CD4-positive, CD25-positive, alpha-beta regulatory T cell (primary cell): ENCODE data around the gene CHST3. TPM values are rescaled to one million over a fixed set of nuclear protein-coding genes. Genes with fewer than 3 reads are reported as not detected.
A peak's percentile ranks its signal among the peaks of the same experiment; 100 is the strongest.

Source experiments
- ATAC-seq, 2 donors: fragments of 150-1000 bp; cut with Tn5 transposase; one replicate each; pipeline ENCODE4 v1.10.0; 2021; ENCODE audit warnings: low read depth in 2 of 2, moderate number of reproducible peaks in 2 of 2, moderate library complexity in 1 of 2
- DNase-seq, 3 donors: peaks; one replicate each; pipeline versions ENCODE4 v3.0.0 to v3.0.0-alpha.2; 2012 to 2022; ENCODE audit warnings: mixed read lengths in 1 of 3
- H3K27ac ChIP-seq: one replicate; pipeline ENCODE4 v1.7.0; 2013; ENCODE audit warnings: mild to moderate bottlenecking, low read length; ENCODE audit not compliant: insufficient read depth, poor library complexity, severe bottlenecking
- H3K27me3 ChIP-seq: one replicate; pipeline ENCODE4 v1.7.0; 2013; ENCODE audit warnings: low read length; ENCODE audit not compliant: control insufficient read depth, insufficient read depth
- H3K36me3 ChIP-seq: one replicate; pipeline ENCODE4 v1.7.0; 2013; ENCODE audit warnings: mild to moderate bottlenecking, low read length, moderate library complexity; ENCODE audit not compliant: control insufficient read depth, insufficient read depth
- H3K4me1 ChIP-seq: 2 replicates; pipeline ENCODE4 v1.7.0; 2013; ENCODE audit warnings: mild to moderate bottlenecking, low read length; ENCODE audit not compliant: insufficient read depth, control insufficient read depth, poor library complexity, severe bottlenecking
- H3K4me3 ChIP-seq: one replicate; pipeline ENCODE4 v1.7.0; 2013; ENCODE audit warnings: low read depth, mild to moderate bottlenecking, low read length, moderate library complexity
- H3K9me3 ChIP-seq, 2 experiments: 1 replicate in 1 of 2; 2 replicates in 1 of 2; pipeline ENCODE4 v1.7.0; 2013; ENCODE audit warnings: low read length in 2 of 2, mild to moderate bottlenecking in 1 of 2, moderate library complexity in 1 of 2; ENCODE audit not compliant: control insufficient read depth in 2 of 2
- H3K27ac Mint-ChIP-seq, 3 donors: one replicate each; pipeline ENCODE4 v1.8.0; 2020 to 2022; ENCODE audit warnings: mild to moderate bottlenecking in 3 of 3, mixed read lengths in 3 of 3, moderate library complexity in 2 of 3
- H3K27me3 Mint-ChIP-seq: one replicate; pipeline ENCODE4 v1.8.0; 2022; ENCODE audit warnings: mild to moderate bottlenecking, mixed read lengths
- H3K36me3 Mint-ChIP-seq: one replicate; pipeline ENCODE4 v1.8.0; 2020; ENCODE audit warnings: mixed read lengths
- H3K4me1 Mint-ChIP-seq, 4 donors: one replicate each; pipeline ENCODE4 v1.8.0; 2020 to 2022; ENCODE audit warnings: mixed read lengths in 4 of 4, mild to moderate bottlenecking in 1 of 4
- H3K4me3 Mint-ChIP-seq, 4 donors: one replicate each; pipeline ENCODE4 v1.8.0; 2020 to 2022; ENCODE audit warnings: mild to moderate bottlenecking in 4 of 4, mixed read lengths in 4 of 4, moderate library complexity in 3 of 4
- H3K9me3 Mint-ChIP-seq, 7 donors: one replicate each; pipeline ENCODE4 v1.8.0; 2020 to 2022; ENCODE audit warnings: mixed read lengths in 7 of 7, mild to moderate bottlenecking in 3 of 7, moderate library complexity in 2 of 7
- polyA plus RNA-seq, 4 donors: library from polyadenylated mRNA; unstranded; fragments of 300-500 nt; fragmentation: Illumina TruSeq; gene quantifications; one replicate each; pipeline ENCODE4 v1.2.3, GENCODE V29; 2021
- total RNA-seq: library from RNA; stranded (reverse); gene quantifications from one replicate; pipeline ENCODE4 v1.2.3, GENCODE V29; 2022

The CHST3 gene
- total and polyA plus RNA-seq, 5 donors from 2014 or later = not detected

DNA sequence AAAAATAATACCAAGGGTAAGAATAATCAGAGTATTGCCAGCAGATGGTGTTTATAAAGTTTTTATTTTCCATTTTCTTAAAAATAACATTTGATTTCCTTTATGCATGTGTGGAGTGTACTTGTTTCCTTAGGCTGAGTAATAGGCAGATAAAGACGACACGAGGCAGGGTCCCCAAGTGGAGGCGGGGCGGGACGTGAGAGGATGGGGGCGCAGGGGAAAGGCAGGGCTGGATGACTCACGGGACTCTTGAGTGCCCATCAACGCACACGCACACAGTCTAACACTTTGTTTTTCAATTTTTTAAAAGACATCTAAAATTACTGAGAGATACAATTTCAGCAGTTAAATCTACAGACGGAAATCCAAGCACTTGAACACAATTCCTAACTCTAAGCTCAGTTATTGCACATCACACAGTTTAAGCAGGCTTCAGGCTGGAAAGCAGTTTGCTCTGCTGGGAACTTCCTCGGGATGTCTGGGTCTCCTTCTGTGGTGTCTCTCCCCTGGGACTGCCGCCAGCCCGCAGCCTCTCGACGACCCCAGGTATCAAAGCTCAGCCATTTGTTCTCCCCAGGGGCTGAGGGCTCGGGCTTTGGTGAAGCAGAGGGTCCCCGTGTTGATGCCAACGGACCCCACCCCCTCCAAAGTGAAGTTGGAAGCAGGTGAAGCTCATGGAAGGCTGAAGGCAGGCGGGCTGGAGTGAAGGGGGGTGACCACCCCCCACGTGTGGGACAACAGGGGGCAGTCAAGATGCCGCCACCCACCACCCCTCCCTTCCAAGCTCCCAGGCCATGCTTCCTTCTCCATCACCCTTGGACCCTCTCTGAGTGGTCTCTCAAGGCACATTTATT, 95.0 kb downstream of the CHST3 start:
- DNase-seq = no peak

DNA sequence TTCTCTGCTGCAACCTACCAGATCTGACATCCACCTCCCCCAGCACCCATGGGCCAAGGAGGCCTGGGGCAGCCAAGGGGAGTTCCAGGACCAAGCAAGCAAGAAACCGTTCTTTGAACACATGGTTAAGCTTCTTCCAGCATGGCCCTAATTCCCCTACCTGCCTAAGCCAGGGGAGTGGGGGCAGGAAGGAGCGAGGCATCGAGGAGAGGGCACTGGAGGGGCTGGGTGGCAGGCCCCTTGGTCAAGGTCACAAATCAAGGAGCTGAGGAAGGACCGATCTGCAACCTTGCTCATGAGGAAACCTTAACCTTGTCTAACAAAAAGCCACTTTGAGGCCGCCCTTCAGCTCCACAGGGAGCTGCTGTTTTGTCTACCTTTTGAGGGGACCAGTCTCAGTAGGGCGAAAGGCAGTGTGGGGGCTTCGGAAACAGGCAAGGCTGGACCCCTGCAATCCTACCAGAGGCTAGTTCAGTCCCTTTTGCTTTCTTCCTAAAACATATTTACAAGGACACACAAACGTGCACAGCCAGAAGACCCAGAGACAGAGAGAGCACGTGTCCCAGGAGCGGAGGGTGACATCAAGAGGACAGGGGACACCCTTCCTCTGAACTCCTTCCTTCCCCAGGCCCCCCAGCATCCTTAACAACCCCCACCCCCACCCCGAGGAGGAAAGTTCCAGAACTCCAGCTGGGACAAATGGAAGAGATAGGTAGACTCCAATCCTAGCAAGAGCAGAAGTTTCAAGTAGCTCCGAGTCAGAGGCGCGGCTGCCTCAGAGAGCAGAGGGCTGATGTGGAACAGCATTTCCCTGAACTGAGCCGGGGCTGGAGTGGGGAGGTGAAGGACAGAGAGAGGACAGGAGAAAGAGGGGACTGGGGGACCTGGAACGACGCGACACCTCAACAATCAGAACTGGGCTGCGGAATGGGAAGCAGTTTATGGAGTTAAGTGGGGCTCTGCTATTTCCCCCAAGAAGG, 95.9 kb downstream of the CHST3 start:
- H3K27me3 Mint-ChIP-seq = peaks cover 7% of the 10 kb centered on the region
- DNase-seq (no peak), ATAC-seq (no peak)
- no peaks in the 10 kb centered on the region for H3K27me3 ChIP-seq
- no peaks in the 10 kb centered on the region for H3K9me3 ChIP-seq
- H3K36me3 Mint-ChIP-seq = peaks cover 9% of the 10 kb centered on the region
- peak overlapping the region; percentile 29 for H3K27ac ChIP-seq
- H3K27ac Mint-ChIP-seq = peak overlapping the region; percentile 45 to 96 (median 95)
- H3K9me3 Mint-ChIP-seq = peaks cover 0 to 1% (median 0%) of the 10 kb centered on the region in 7 donors
- peaks cover 7 to 48% (median 26%) of the 10 kb centered on the region in 4 donors for H3K4me1 Mint-ChIP-seq
- H3K4me3 ChIP-seq = no peak overlapping the region
- peaks cover 4% of the 10 kb centered on the region for H3K4me1 ChIP-seq
- H3K4me3 Mint-ChIP-seq = peak overlapping the region in 3 of 4 donors; percentile 39 to 71 (median 59)
- peaks cover 24% of the 10 kb centered on the region for H3K36me3 ChIP-seq

More for the DNA sequence above, 95.0 kb downstream of the CHST3 start:
- Histone ChIP-seq H3K27ac (peak overlapping the region; percentile 29), H3K36me3 (peaks cover 21% of the 10 kb centered on the region), H3K4me3 (no peak overlapping the region), H3K4me1 (peaks cover 4% of the 10 kb centered on the region), H3K27me3 (no peaks in the 10 kb centered on the region), H3K9me3 (no peaks in the 10 kb centered on the region)
- peaks cover 7% of the 10 kb centered on the region for H3K27me3 Mint-ChIP-seq
- H3K4me1 Mint-ChIP-seq = peaks cover 8 to 52% (median 26%) of the 10 kb centered on the region in 4 donors
- H3K4me3 Mint-ChIP-seq = peak overlapping the region; percentile 0 to 71 (median 48)
- peak; percentile 46 to 52 for ATAC-seq
- H3K27ac Mint-ChIP-seq = peak overlapping the region; percentile 45 to 96 (median 95)
- peaks cover 0 to 1% (median 0%) of the 10 kb centered on the region in 7 donors for H3K9me3 Mint-ChIP-seq
- H3K36me3 Mint-ChIP-seq = peaks cover 7% of the 10 kb centered on the region

DNA sequence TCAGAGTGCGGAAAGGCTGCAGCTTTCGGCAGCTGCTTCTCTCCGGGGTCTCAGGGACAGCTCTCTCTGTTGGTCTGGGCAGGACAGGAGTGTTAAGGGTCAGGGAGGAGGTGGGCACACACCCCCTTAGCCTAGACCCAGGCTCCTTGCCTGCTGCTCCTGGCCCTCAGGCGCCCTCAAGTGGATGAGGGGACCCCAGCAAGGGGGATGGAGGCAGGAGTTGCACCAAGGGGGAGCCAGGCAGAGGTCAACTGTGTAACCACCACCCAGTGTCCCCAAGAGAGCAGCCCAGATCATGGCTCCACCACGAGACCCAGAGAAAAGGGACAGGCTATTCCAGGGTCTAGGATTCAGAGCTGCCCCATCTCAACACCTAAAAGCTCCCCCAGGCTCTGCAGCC, 97.3 kb downstream of the CHST3 start:
- peak overlapping the region in 1 of 4 donors; percentile 43 for H3K4me3 Mint-ChIP-seq
- peak overlapping the region in 2 of 3 donors; percentile 46 to 83 for H3K27ac Mint-ChIP-seq
- H3K4me1 ChIP-seq = peaks cover 4% of the 10 kb centered on the region
- peaks cover 7% of the 10 kb centered on the region for H3K27me3 Mint-ChIP-seq
- peaks cover 21% of the 10 kb centered on the region for H3K36me3 Mint-ChIP-seq
- no peaks in the 10 kb centered on the region for H3K9me3 ChIP-seq
- ATAC-seq (peak in 1 of 2 donors; percentile 11), DNase-seq (no peak)
- no peak overlapping the region for H3K4me3 ChIP-seq
- peak overlapping the region; percentile 49 for H3K27ac ChIP-seq
- H3K9me3 Mint-ChIP-seq = peaks cover 0 to 1% (median 0%) of the 10 kb centered on the region in 7 donors
- H3K4me1 Mint-ChIP-seq = peaks cover 7 to 48% (median 26%) of the 10 kb centered on the region in 4 donors
- no peaks in the 10 kb centered on the region for H3K27me3 ChIP-seq
- H3K36me3 ChIP-seq = peaks cover 38% of the 10 kb centered on the region

DNA sequence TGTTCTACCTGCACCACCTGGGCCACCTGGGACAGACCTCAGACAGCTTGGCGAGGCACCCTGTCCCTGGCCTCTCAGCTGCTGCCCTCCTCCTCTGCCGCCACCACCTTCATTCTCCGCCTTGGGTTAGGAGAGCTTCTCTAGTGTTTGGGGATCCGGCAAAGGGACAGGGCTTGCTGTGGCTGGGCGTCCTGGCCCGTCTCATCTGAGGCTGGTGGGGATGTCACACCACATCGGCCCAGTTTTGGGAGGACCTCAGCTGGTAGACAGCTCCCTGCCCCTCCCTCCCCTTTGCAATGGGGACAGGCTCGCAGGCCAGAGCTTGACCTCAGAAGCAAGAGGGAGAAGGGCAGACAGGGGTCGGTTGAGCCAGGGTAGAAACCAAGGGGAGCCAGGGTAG, 97.7 kb downstream of the CHST3 start:
- Mint-ChIP-seq H3K36me3 (peaks cover 21% of the 10 kb centered on the region), H3K27me3 (peaks cover 7% of the 10 kb centered on the region), H3K4me1 (peaks cover 7 to 48% (median 26%) of the 10 kb centered on the region in 4 donors), H3K27ac (peak overlapping the region; percentile 38 to 83 (median 83)), H3K4me3 (peak overlapping the region in 1 of 4 donors; percentile 26), H3K9me3 (peaks cover 0 to 1% (median 0%) of the 10 kb centered on the region in 7 donors)
- Histone ChIP-seq H3K36me3 (peaks cover 42% of the 10 kb centered on the region), H3K27me3 (no peaks in the 10 kb centered on the region), H3K9me3 (no peaks in the 10 kb centered on the region), H3K27ac (peak overlapping the region; percentile 49), H3K4me1 (peaks cover 4% of the 10 kb centered on the region), H3K4me3 (no peak overlapping the region)
- DNase-seq (no peak), ATAC-seq (no peak)

DNA sequence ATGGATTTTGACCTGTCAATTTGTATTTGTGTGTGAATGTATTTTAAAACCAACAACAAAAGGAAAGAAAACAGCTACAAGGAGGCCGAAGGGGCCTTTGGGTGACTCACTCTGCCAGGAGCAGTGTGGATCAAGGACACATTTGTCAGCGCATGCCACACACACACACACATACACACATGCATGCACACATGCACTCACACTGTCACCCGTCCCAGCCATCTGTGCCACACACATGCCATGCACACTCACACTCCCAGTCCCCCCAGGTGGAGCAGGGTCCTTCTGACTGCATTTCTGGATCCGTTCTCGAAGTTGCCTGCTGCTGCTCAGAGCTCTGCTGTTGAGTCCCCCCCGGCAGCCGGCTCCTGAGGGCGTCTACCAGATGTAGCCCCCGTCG, 98.2 kb downstream of the CHST3 start:
- no peak overlapping the region for H3K4me3 ChIP-seq
- DNase-seq (no peak), ATAC-seq (no peak)
- peak overlapping the region in 2 of 3 donors; percentile 83 for H3K27ac Mint-ChIP-seq
- peaks cover 7% of the 10 kb centered on the region for H3K27me3 Mint-ChIP-seq
- no peaks in the 10 kb centered on the region for H3K9me3 ChIP-seq
- peaks cover 47% of the 10 kb centered on the region for H3K36me3 ChIP-seq
- H3K27ac ChIP-seq = no peak overlapping the region
- H3K4me1 Mint-ChIP-seq = peaks cover 7 to 45% (median 26%) of the 10 kb centered on the region in 4 donors
- no peaks in the 10 kb centered on the region for H3K27me3 ChIP-seq
- peaks cover 25% of the 10 kb centered on the region for H3K36me3 Mint-ChIP-seq
- peaks cover 0 to 1% (median 0%) of the 10 kb centered on the region in 7 donors for H3K9me3 Mint-ChIP-seq
- H3K4me1 ChIP-seq = peaks cover 4% of the 10 kb centered on the region
- peak overlapping the region in 3 of 4 donors; percentile 26 to 73 (median 59) for H3K4me3 Mint-ChIP-seq

Other genes starting within 250 kb of the CHST3 start
- gene C10orf105, start 244.6 kb upstream of the CHST3 start, total RNA-seq = 0.52 TPM
- gene C10orf105, start 244.6 kb upstream of the CHST3 start, polyA plus RNA-seq = under 1 TPM in 2 of 4 donors, not detected in 2; 0.05 to 0.20 TPM
- gene VSIR, start 190.9 kb upstream of the CHST3 start, total RNA-seq = 167 TPM
- gene VSIR, start 190.9 kb upstream of the CHST3 start, polyA plus RNA-seq = 100 to 1,000 TPM; 226 to 339 (median 294) TPM
- 186 TPM for gene PSAP, start 113.1 kb upstream of the CHST3 start, total RNA-seq
- 100 to 1,000 TPM; 523 to 560 (median 532) TPM for gene PSAP, start 113.1 kb upstream of the CHST3 start, polyA plus RNA-seq
- gene SPOCK2, start 124.2 kb downstream of the CHST3 start, total RNA-seq = 683 TPM
- gene SPOCK2, start 124.2 kb downstream of the CHST3 start, polyA plus RNA-seq = 100 to 1,000 TPM; 221 to 321 (median 270) TPM